Rectal smooth muscle tissue (tissue), 1 donor: ENCODE results near the gene ARMH3.

Experiments used
- H3K27ac ChIP-seq: one replicate; pipeline ENCODE4 v1.7.0; 2013; ENCODE audit warnings: low read depth, low read length, inconsistent platforms
- H3K27me3 ChIP-seq: one replicate; pipeline ENCODE4 v1.7.0; 2013; ENCODE audit warnings: low read length; ENCODE audit not compliant: control insufficient read depth, insufficient read depth
- H3K36me3 ChIP-seq: one replicate; pipeline ENCODE4 v1.7.0; 2013; ENCODE audit warnings: low read length; ENCODE audit not compliant: control insufficient read depth, insufficient read depth
- H3K4me1 ChIP-seq: one replicate; pipeline ENCODE4 v1.7.0; 2013; ENCODE audit warnings: low read length; ENCODE audit not compliant: control insufficient read depth, insufficient read depth
- H3K4me3 ChIP-seq: one replicate; pipeline ENCODE4 v1.7.0; 2013; ENCODE audit warnings: low read length
- H3K9ac ChIP-seq: one replicate; pipeline ENCODE4 v1.7.0; 2013; ENCODE audit warnings: low read length

Gene ARMH3

GRCh38 chr10:101940916-101941315 is 115.1 kb downstream of the ARMH3 start:
- Histone ChIP-seq H3K27ac (no peak overlapping the region), H3K4me1 (peaks cover 27% of the 10 kb centered on the region), H3K9ac (no peak overlapping the region), H3K4me3 (no peak overlapping the region), H3K36me3 (no peaks in the 10 kb centered on the region), H3K27me3 (no peaks in the 10 kb centered on the region)

- Histone ChIP-seq H3K27me3 (no peaks in the 10 kb centered on the region), H3K4me3 (no peak overlapping the region), H3K27ac (peak overlapping the region; percentile 65), H3K36me3 (no peaks in the 10 kb centered on the region), H3K9ac (no peak overlapping the region), H3K4me1 (peaks cover 27% of the 10 kb centered on the region)
Observed at GRCh38 chr10:101939729-101940128, 116.2 kb downstream of the ARMH3 start.

GRCh38 chr10:101939008-101939648 is 116.8 kb downstream of the ARMH3 start:
- Histone ChIP-seq H3K27me3 (no peaks in the 10 kb centered on the region), H3K9ac (no peak overlapping the region), H3K36me3 (no peaks in the 10 kb centered on the region), H3K27ac (peak overlapping the region; percentile 65), H3K4me1 (peaks cover 27% of the 10 kb centered on the region), H3K4me3 (no peak overlapping the region)

GRCh38 chr10:101938305-101939007 is 117.5 kb downstream of the ARMH3 start:
- Histone ChIP-seq H3K4me1 (peaks cover 27% of the 10 kb centered on the region), H3K27me3 (no peaks in the 10 kb centered on the region), H3K36me3 (no peaks in the 10 kb centered on the region), H3K27ac (peak overlapping the region; percentile 65), H3K9ac (no peak overlapping the region), H3K4me3 (no peak overlapping the region)

- Histone ChIP-seq H3K36me3 (no peaks in the 10 kb centered on the region), H3K4me1 (peaks cover 23% of the 10 kb centered on the region), H3K4me3 (no peak overlapping the region), H3K27me3 (no peaks in the 10 kb centered on the region), H3K27ac (no peak overlapping the region), H3K9ac (no peak overlapping the region)
Observed at GRCh38 chr10:101935431-101935830, 120.5 kb downstream of the ARMH3 start.

GRCh38 chr10:101934686-101935305 is 121.2 kb downstream of the ARMH3 start:
- H3K4me1 ChIP-seq, result peaks cover 23% of the 10 kb centered on the region
- H3K27ac ChIP-seq, result no peak overlapping the region
- no peak overlapping the region for H3K9ac ChIP-seq

GRCh38 chr10:101933976-101934375 is 122.0 kb downstream of the ARMH3 start:
- Histone ChIP-seq H3K4me1 (peaks cover 15% of the 10 kb centered on the region), H3K27me3 (no peaks in the 10 kb centered on the region), H3K27ac (no peak overlapping the region), H3K4me3 (no peak overlapping the region), H3K36me3 (no peaks in the 10 kb centered on the region), H3K9ac (no peak overlapping the region)

More at GRCh38 chr10:101934686-101935305, 121.2 kb downstream of the ARMH3 start:
- no peaks in the 10 kb centered on the region for H3K36me3 ChIP-seq
- no peaks in the 10 kb centered on the region for H3K27me3 ChIP-seq
- no peak overlapping the region for H3K4me3 ChIP-seq

- no peaks in the 10 kb centered on the region for H3K36me3 ChIP-seq
- H3K4me3 ChIP-seq, result no peak overlapping the region
- H3K4me1 ChIP-seq, result no peaks in the 10 kb centered on the region
Observed at GRCh38 chr10:101932183-101932582, 123.8 kb downstream of the ARMH3 start.

GRCh38 chr10:101925027-101925426 is 130.9 kb downstream of the ARMH3 start:
- H3K4me3 ChIP-seq, result no peak overlapping the region
- H3K9ac ChIP-seq, result no peak overlapping the region
- H3K27ac ChIP-seq, result no peak overlapping the region
- no peaks in the 10 kb centered on the region for H3K36me3 ChIP-seq
- H3K27me3 ChIP-seq, result no peaks in the 10 kb centered on the region
- H3K4me1 ChIP-seq, result no peaks in the 10 kb centered on the region

More at GRCh38 chr10:101932183-101932582, 123.8 kb downstream of the ARMH3 start:
- Histone ChIP-seq H3K27me3 (no peaks in the 10 kb centered on the region), H3K9ac (no peak overlapping the region), H3K27ac (no peak overlapping the region)

- H3K4me1 ChIP-seq, result no peaks in the 10 kb centered on the region
- no peak overlapping the region for H3K4me3 ChIP-seq
- H3K27me3 ChIP-seq, result no peaks in the 10 kb centered on the region
- H3K9ac ChIP-seq, result no peak overlapping the region
- no peak overlapping the region for H3K27ac ChIP-seq
- no peaks in the 10 kb centered on the region for H3K36me3 ChIP-seq
Observed at GRCh38 chr10:101923256-101923655, 132.7 kb downstream of the ARMH3 start.

- no peak overlapping the region for H3K9ac ChIP-seq
- H3K4me1 ChIP-seq, result no peaks in the 10 kb centered on the region
- H3K27me3 ChIP-seq, result no peaks in the 10 kb centered on the region
- H3K4me3 ChIP-seq, result no peak overlapping the region
- no peak overlapping the region for H3K27ac ChIP-seq
- H3K36me3 ChIP-seq, result no peaks in the 10 kb centered on the region
Observed at GRCh38 chr10:101922846-101923245, 133.1 kb downstream of the ARMH3 start.

GRCh38 chr10:101920546-101920945 is 135.4 kb downstream of the ARMH3 start:
- Histone ChIP-seq H3K4me3 (no peak overlapping the region), H3K36me3 (no peaks in the 10 kb centered on the region), H3K27me3 (no peaks in the 10 kb centered on the region), H3K9ac (no peak overlapping the region), H3K4me1 (no peaks in the 10 kb centered on the region), H3K27ac (no peak overlapping the region)
